GM12801 (cell line): ENCODE results near the gene PIM3.

Experiments
- CTCF ChIP-seq: IDR thresholded peaks from one replicate; pipeline ENCODE4 v1.5.1; 2011; ENCODE audit warnings: control low read depth; ENCODE audit not compliant: insufficient read length; ENCODE audit errors: extremely low read depth

Gene PIM3

GRCh38 chr22:49960159-49961004 is at the start of gene PIM3:
Gene PIM3, plus strand, starts transcription at chr22:49960772. Its CDS starts 176 bp downstream, at chr22:49960948.
- TF ChIP-seq CTCF: no peak

GRCh38 chr22:49911881-49912625 is 48.5 kb upstream of the PIM3 start:
- TF ChIP-seq CTCF: no peak

- no peak for TF ChIP-seq CTCF
These were observed 47.5 kb upstream of the PIM3 start for GRCh38 chr22:49913026-49913425.

- no peak for TF ChIP-seq CTCF
These were observed 47.1 kb upstream of the PIM3 start for GRCh38 chr22:49913446-49913845.

GRCh38 chr22:49914256-49914655 is 46.3 kb upstream of the PIM3 start:
- no peak for TF ChIP-seq CTCF

GRCh38 chr22:49915610-49916009 is 45.0 kb upstream of the PIM3 start:
- no peak for TF ChIP-seq CTCF

GRCh38 chr22:49916831-49917230 is 43.7 kb upstream of the PIM3 start:
- TF ChIP-seq CTCF: no peak
